Muscle layer of colon (tissue), 2 donors: ENCODE results near the gene MIAT.
"Not testable (repeated sequence)": the region's sequence is repeated elsewhere in the genome, so short reads cannot be mapped to it uniquely, and the experiment has no call there.

Experiments
- H3K27ac ChIP-seq: one replicate; pipeline ENCODE4 v1.7.0; 2013; ENCODE audit warnings: low read depth, mild to moderate bottlenecking, low read length, moderate library complexity
- H3K27me3 ChIP-seq, 2 donors: one replicate each; pipeline ENCODE4 v1.7.0; 2013; ENCODE audit warnings: low read length in 2 of 2, mild to moderate bottlenecking in 2 of 2; ENCODE audit not compliant: insufficient read depth in 2 of 2, control insufficient read depth in 1 of 2
- H3K36me3 ChIP-seq: one replicate; pipeline ENCODE4 v1.7.0; 2013; ENCODE audit warnings: mild to moderate bottlenecking, low read length; ENCODE audit not compliant: insufficient read depth
- H3K4me1 ChIP-seq: one replicate; pipeline ENCODE4 v1.7.0; 2013; ENCODE audit warnings: mild to moderate bottlenecking, low read length; ENCODE audit not compliant: insufficient read depth
- H3K4me3 ChIP-seq, 2 donors: one replicate each; pipeline ENCODE4 v1.7.0; 2013; ENCODE audit warnings: low read length in 2 of 2, low read depth in 1 of 2, mild to moderate bottlenecking in 1 of 2, moderate library complexity in 1 of 2
- H3K9ac ChIP-seq: one replicate; pipeline ENCODE4 v1.7.0; 2013; ENCODE audit warnings: low read length
- H3K9me3 ChIP-seq: one replicate; pipeline ENCODE4 v1.7.0; 2013; ENCODE audit warnings: mild to moderate bottlenecking, low read length
- donor health status: abdominal sarcoma.
- donor health status: Adenocarcinoma of cecum.

MIAT gene

GRCh38 chr22:26689513-26690301 is 32.3 kb downstream of the MIAT start:
- no peaks in the 10 kb centered on the region for H3K9me3 ChIP-seq
- no peaks in the 10 kb centered on the region for H3K36me3 ChIP-seq
- H3K27me3 ChIP-seq = no peaks in the 10 kb centered on the region
- H3K27ac ChIP-seq = no peak overlapping the region
- H3K4me1 ChIP-seq = no peaks in the 10 kb centered on the region
- H3K9ac ChIP-seq = no peak overlapping the region
- H3K4me3 ChIP-seq = no peak overlapping the region

- Histone ChIP-seq H3K9me3 (no peaks in the 10 kb centered on the region), H3K36me3 (no peaks in the 10 kb centered on the region), H3K4me3 (no peak overlapping the region), H3K27me3 (no peaks in the 10 kb centered on the region), H3K27ac (no peak overlapping the region), H3K9ac (no peak overlapping the region), H3K4me1 (no peaks in the 10 kb centered on the region)
Measured at GRCh38 chr22:26690654-26691376, 33.4 kb downstream of the MIAT start.

- Histone ChIP-seq H3K27ac (no peak overlapping the region), H3K4me1 (no peaks in the 10 kb centered on the region), H3K27me3 (no peaks in the 10 kb centered on the region), H3K4me3 (no peak overlapping the region), H3K36me3 (no peaks in the 10 kb centered on the region), H3K9me3 (no peaks in the 10 kb centered on the region), H3K9ac (no peak overlapping the region)
Measured at GRCh38 chr22:26691377-26691716, 34.0 kb downstream of the MIAT start.

- no peaks in the 10 kb centered on the region for H3K36me3 ChIP-seq
- H3K9me3 ChIP-seq = no peaks in the 10 kb centered on the region
- H3K4me1 ChIP-seq = no peaks in the 10 kb centered on the region
- H3K27ac ChIP-seq = no peak overlapping the region
- no peak overlapping the region for H3K9ac ChIP-seq
- no peak overlapping the region for H3K4me3 ChIP-seq
- H3K27me3 ChIP-seq = no peaks in the 10 kb centered on the region
Measured at GRCh38 chr22:26692215-26692614, 34.8 kb downstream of the MIAT start.

- Histone ChIP-seq H3K27me3 (no peaks in the 10 kb centered on the region), H3K4me3 (no peak overlapping the region), H3K4me1 (no peaks in the 10 kb centered on the region), H3K36me3 (no peaks in the 10 kb centered on the region), H3K27ac (no peak overlapping the region), H3K9me3 (no peaks in the 10 kb centered on the region), H3K9ac (no peak overlapping the region)
Measured at GRCh38 chr22:26697151-26697550, 39.8 kb downstream of the MIAT start.

- no peak overlapping the region for H3K27ac ChIP-seq
- H3K36me3 ChIP-seq = no peaks in the 10 kb centered on the region
- no peaks in the 10 kb centered on the region for H3K27me3 ChIP-seq
- no peak overlapping the region for H3K9ac ChIP-seq
- H3K4me1 ChIP-seq = no peaks in the 10 kb centered on the region
- H3K4me3 ChIP-seq = no peak overlapping the region
- H3K9me3 ChIP-seq = no peaks in the 10 kb centered on the region
Measured at GRCh38 chr22:26700462-26700861, 43.1 kb downstream of the MIAT start.

- H3K9me3 ChIP-seq = no peaks in the 10 kb centered on the region
- H3K36me3 ChIP-seq = no peaks in the 10 kb centered on the region
- no peak overlapping the region for H3K9ac ChIP-seq
- no peak overlapping the region for H3K4me3 ChIP-seq
- no peaks in the 10 kb centered on the region for H3K27me3 ChIP-seq
- no peak overlapping the region for H3K27ac ChIP-seq
- no peaks in the 10 kb centered on the region for H3K4me1 ChIP-seq
Measured at GRCh38 chr22:26700886-26701285, 43.5 kb downstream of the MIAT start.

GRCh38 chr22:26701323-26701722 is 43.9 kb downstream of the MIAT start:
- no peak overlapping the region for H3K27ac ChIP-seq
- H3K4me3 ChIP-seq = no peak overlapping the region
- no peaks in the 10 kb centered on the region for H3K27me3 ChIP-seq
- no peaks in the 10 kb centered on the region for H3K9me3 ChIP-seq
- H3K9ac ChIP-seq = no peak overlapping the region
- H3K36me3 ChIP-seq = no peaks in the 10 kb centered on the region
- H3K4me1 ChIP-seq = no peaks in the 10 kb centered on the region

- H3K27me3 ChIP-seq = no peaks in the 10 kb centered on the region
- H3K27ac ChIP-seq = no peak overlapping the region
- no peaks in the 10 kb centered on the region for H3K36me3 ChIP-seq
- H3K4me1 ChIP-seq = no peaks in the 10 kb centered on the region
- H3K4me3 ChIP-seq = no peak overlapping the region
- no peaks in the 10 kb centered on the region for H3K9me3 ChIP-seq
- no peak overlapping the region for H3K9ac ChIP-seq
Measured at GRCh38 chr22:26702906-26703830, 45.8 kb downstream of the MIAT start.

- H3K4me1 ChIP-seq, H3K36me3 ChIP-seq, H3K27ac ChIP-seq, H3K4me3 ChIP-seq, H3K9ac ChIP-seq, H3K27me3 ChIP-seq, H3K9me3 ChIP-seq: not testable (repeated sequence)
Measured at GRCh38 chr22:26705379-26705778, 48.0 kb downstream of the MIAT start.

GRCh38 chr22:26707090-26707489 is 49.7 kb downstream of the MIAT start:
- H3K4me3 ChIP-seq = no peak overlapping the region
- no peaks in the 10 kb centered on the region for H3K27me3 ChIP-seq
- no peaks in the 10 kb centered on the region for H3K36me3 ChIP-seq
- no peaks in the 10 kb centered on the region for H3K9me3 ChIP-seq
- H3K9ac ChIP-seq = no peak overlapping the region
- no peaks in the 10 kb centered on the region for H3K4me1 ChIP-seq
- H3K27ac ChIP-seq = no peak overlapping the region
